ENCODE data around the gene PMVK.

- TF ChIP-seq CTCF (IDR thresholded peaks at IDR 0.05; ENCODE audit: poor library complexity, severe bottlenecking) (no peak), RAD21 (conservative IDR thresholded peaks at IDR 0.05) (no peak), POLR2AphosphoS5 (IDR thresholded peaks at IDR 0.05) (no peak), SMC3 (conservative IDR thresholded peaks at IDR 0.05; ENCODE audit: poor library complexity) (no peak), EP300 (conservative IDR thresholded peaks at IDR 0.05; ENCODE audit: poor library complexity, severe bottlenecking) (no peak), EZH2 (IDR thresholded peaks at IDR 0.05; ENCODE audit: borderline replicate concordance, insufficient read depth, low read length, poor library complexity, severe bottlenecking) (no peak), MXI1 (conservative IDR thresholded peaks at IDR 0.05; ENCODE audit: poor library complexity, severe bottlenecking) (no peak), TAF1 (IDR thresholded peaks at IDR 0.05; ENCODE audit: low read depth) (no peak)
These were observed 39.0 kb upstream of the PMVK start for GRCh38 chr1:154975409-154976059.
